ENCODE data around the gene LZTS2. TPM values are rescaled to one million over a fixed set of nuclear protein-coding genes. Genes with fewer than 3 reads are reported as not detected.

Gene LZTS2
- polyA plus RNA-seq, 2 of the 4 experiments (the other 2 are of a cell fraction): 13.8 to 35.5 TPM

GRCh38 chr10:101054351-101054750 is 54.7 kb downstream of the LZTS2 start:
- Histone ChIP-seq H3K27ac (no peak overlapping the region), H3K4me1 (peaks cover 29% of the 10 kb centered on the region), H3K9me3 (no peaks in the 10 kb centered on the region), H3K4me2 (no peak overlapping the region), H3K4me3 (no peak overlapping the region)
- no peak for FAIRE-seq
- POLR2A ChIA-PET: no interaction called here
- CTCF ChIA-PET: interaction anchor here (0.7 to 65.1 kb wide), 5 partner anchors 11 to 443 kb away, joined by 3 to 2364 read pairs (median 22); partner anchors contain the start of genes KAZALD1, PDZD7 and SFXN3
- ATAC-seq: no peak
- TF ChIP-seq HOXB13 (CRISPR knock-in tag; IDR thresholded peaks at IDR 0.05; ENCODE audit: low read depth) (no peak), GATA3 (IDR thresholded peaks at IDR 0.05; ENCODE audit: borderline replicate concordance) (no peak)
- no peak for DNase-seq (ENCODE audit: low read depth in 1 of 2, low spot score in 1 of 2)
- 85% methylated on average over 1 of the region's 1 CpG for WGBS (ENCODE audit: missing lambda C conversion rate)

- Histone ChIP-seq H3K27ac (no peak overlapping the region), H3K9me3 (no peaks in the 10 kb centered on the region), H3K4me2 (no peak overlapping the region), H3K4me1 (peaks cover 32% of the 10 kb centered on the region), H3K4me3 (no peak overlapping the region)
- no peak for FAIRE-seq
- CTCF ChIA-PET: interaction anchor here (1.1 to 65.1 kb wide), 5 partner anchors 12 to 88 kb away, joined by 3 to 2364 read pairs (median 22); partner anchors contain the start of genes KAZALD1, PDZD7 and SFXN3
- TF ChIP-seq KDM1A (IDR thresholded peaks at IDR 0.05; ENCODE audit: low read depth): no peak
- no peak for TF ChIP-seq POLR2A (IDR thresholded peaks at IDR 0.05; ENCODE audit: low read length)
- no peak for TF ChIP-seq E2F6 (IDR thresholded peaks at IDR 0.05; ENCODE audit: borderline replicate concordance, low read depth)
- TF ChIP-seq NPAS2 (CRISPR knock-in tag; IDR thresholded peaks at IDR 0.05; ENCODE audit: borderline replicate concordance): no peak
- TF ChIP-seq MAFK (IDR thresholded peaks at IDR 0.05; ENCODE audit: partially characterized antibody): no peak
- no peak for TF ChIP-seq HES2 (IDR thresholded peaks at IDR 0.05)
- TF ChIP-seq HOXA7 (CRISPR knock-in tag; IDR thresholded peaks at IDR 0.05): no peak
- TF ChIP-seq CTCF (IDR thresholded peaks at IDR 0.05): no peak
- TF ChIP-seq JUNB (IDR thresholded peaks at IDR 0.05): no peak
- TF ChIP-seq RCOR1 (IDR thresholded peaks at IDR 0.05; ENCODE audit: low read depth, low read length): no peak
- TF ChIP-seq CBX2 (IDR thresholded peaks at IDR 0.05; ENCODE audit: borderline replicate concordance, low read depth): no peak
- WGBS (ENCODE audit: missing lambda C conversion rate): 87% methylated on average over 5 of the region's 5 CpGs
- DNase-seq (ENCODE audit: low read depth in 1 of 2, low spot score in 1 of 2): no peak
- no peak for ATAC-seq
- POLR2A ChIA-PET: interaction anchor here (0.8 kb wide), 1 partner anchor 91 kb away, joined by 3 read pairs; no protein-coding TSS in a partner anchor
Measured at GRCh38 chr10:101054876-101055275, 55.3 kb downstream of the LZTS2 start.

- Histone ChIP-seq H3K27ac (no peak overlapping the region), H3K4me1 (peaks cover 30% of the 10 kb centered on the region), H3K4me2 (no peak overlapping the region), H3K4me3 (no peak overlapping the region), H3K9me3 (no peaks in the 10 kb centered on the region)
- WGBS (ENCODE audit: missing lambda C conversion rate): 85% methylated on average over 4 of the region's 4 CpGs
- DNase-seq (ENCODE audit: low read depth in 1 of 2, low spot score in 1 of 2) (no peak), ATAC-seq (no peak), FAIRE-seq (no peak)
- CTCF ChIA-PET: interaction anchor here (1.1 to 65.1 kb wide), 4 partner anchors 12 to 87 kb away, joined by 3 to 2364 read pairs (median 1193); partner anchors contain the start of genes KAZALD1, PDZD7 and SFXN3
- POLR2A ChIA-PET: interaction anchor here (0.8 kb wide), 1 partner anchor 91 kb away, joined by 3 read pairs; no protein-coding TSS in a partner anchor
- TF ChIP-seq SMC3 (IDR thresholded peaks at IDR 0.05): no peak
- TF ChIP-seq RAD21 (conservative IDR thresholded peaks at IDR 0.05 in 1 of 2, IDR thresholded peaks at IDR 0.05 in 1 of 2): 0 out of 5 replicates have a peak, but pooled peaks of 1 of the 2 experiments have one; percentile 18
- no peak for TF ChIP-seq TP53 (CRISPR knock-in tag; IDR thresholded peaks at IDR 0.05)
- no peak for TF ChIP-seq RFX5 (IDR thresholded peaks at IDR 0.05)
- TF ChIP-seq NFE2L2 (conservative IDR thresholded peaks at IDR 0.05; ENCODE audit: low read length): no peak
- TF ChIP-seq FOSB (CRISPR knock-in tag; IDR thresholded peaks at IDR 0.05): no peak
- TF ChIP-seq CEBPB (IDR thresholded peaks at IDR 0.05): no peak
Measured at GRCh38 chr10:101055411-101055810, 55.8 kb downstream of the LZTS2 start.

All from A549 (cell line).